HepG2 (cell line): ENCODE results near the gene CISD3. TPM values are rescaled to one million over a fixed set of nuclear protein-coding genes. Genes with fewer than 3 reads are reported as not detected.

ENCODE experiments used
- ATF4 ChIP-seq, 2 experiments: fragments of 450-650 bp in 1 of 2; sonication (generic) in 1 of 2; formaldehyde crosslinking; IDR thresholded peaks; 2 replicates each; pipeline versions ENCODE4 v1.5.0 to v1.8.0; 2020 to 2022; ENCODE audit warnings: mild to moderate bottlenecking in 1 of 2, missing genetic modification reagents in 1 of 2
- GRHL1 ChIP-seq: sonication (generic); formaldehyde crosslinking; conservative IDR thresholded peaks from 2 replicates; pipeline ENCODE4 v1.8.0; 2022; ENCODE audit warnings: missing genetic modification reagents
- HIC2 ChIP-seq: sonication (generic); formaldehyde crosslinking; IDR thresholded peaks from 2 replicates; pipeline ENCODE4 v1.9.0; 2022; ENCODE audit warnings: low read depth, missing genetic modification reagents
- HNF4A ChIP-seq: sonication (generic); formaldehyde crosslinking; IDR thresholded peaks from 2 replicates; pipeline ENCODE4 v1.4.0; 2020; ENCODE audit warnings: missing genetic modification reagents
- IRX3 ChIP-seq: sonication (generic); formaldehyde crosslinking; IDR thresholded peaks from 2 replicates; pipeline ENCODE4 v1.8.1; 2023; ENCODE audit warnings: mild to moderate bottlenecking, low read depth, missing genetic modification reagents, borderline replicate concordance
- KDM3A ChIP-seq: IDR thresholded peaks from 2 replicates; pipeline ENCODE4 v1.6.1; 2018; ENCODE audit warnings: low read depth, missing compliant biosample characterization
- MED1 ChIP-seq: sonication (generic); formaldehyde crosslinking; IDR thresholded peaks from 2 replicates; pipeline ENCODE4 v1.4.0; 2020; ENCODE audit warnings: missing genetic modification reagents
- MEIS2 ChIP-seq: sonication (generic); formaldehyde crosslinking; IDR thresholded peaks from 2 replicates; pipeline ENCODE4 v1.9.0; 2021; ENCODE audit warnings: mild to moderate bottlenecking, missing genetic modification reagents
- RXRB ChIP-seq: IDR thresholded peaks from 2 replicates; pipeline ENCODE4 v1.6.1; 2016; ENCODE audit warnings: borderline replicate concordance, missing genetic modification reagents, missing compliant biosample characterization
- ZFP1 ChIP-seq: IDR thresholded peaks from 2 replicates; pipeline ENCODE4 v1.6.1; 2016
- ZNF276 ChIP-seq: sonication (generic); formaldehyde crosslinking; IDR thresholded peaks from 2 replicates; pipeline ENCODE4 v1.4.0; 2020; ENCODE audit warnings: mild to moderate bottlenecking, low read depth, missing genetic modification reagents
- ZNF430 ChIP-seq: sonication (generic); formaldehyde crosslinking; IDR thresholded peaks from 2 replicates; pipeline ENCODE4 v1.9.0; 2021; ENCODE audit warnings: mild to moderate bottlenecking, missing genetic modification reagents
- ZNF83 ChIP-seq: sonication (generic); formaldehyde crosslinking; IDR thresholded peaks from 2 replicates; pipeline ENCODE4 v1.4.0; 2020; ENCODE audit warnings: missing genetic modification reagents, mild to moderate bottlenecking, borderline replicate concordance
- ZNF891 ChIP-seq: sonication (generic); formaldehyde crosslinking; IDR thresholded peaks from 2 replicates; pipeline ENCODE4 v1.5.0; 2020; ENCODE audit warnings: mild to moderate bottlenecking, missing genetic modification reagents
- ZSCAN31 ChIP-seq: sonication (generic); formaldehyde crosslinking; IDR thresholded peaks from 2 replicates; pipeline ENCODE4 v1.5.0; 2020; ENCODE audit warnings: low read depth, mild to moderate bottlenecking, missing genetic modification reagents
- polyA plus RNA-seq, 8 experiments: library from polyadenylated mRNA; depleted of rRNA in 3 of 8; stranded (reverse) in 7 of 8; unstranded in 1 of 8; fragments of >200 nt; fragmentation: Illumina TruSeq in 4 of 8; extraction: Trizol in 4 of 8; gene quantifications; 2 replicates each; pipeline versions ENCODE4 v1.2.1 to v1.2.3, GENCODE V29; 2011 to 2016; ENCODE audit warnings: low read depth in 4 of 8, missing spikeins in 1 of 8, mixed read lengths in 1 of 8; ENCODE audit not compliant: insufficient read depth in 1 of 8
- total RNA-seq, 5 experiments: library from RNA; depleted of rRNA; stranded (reverse); fragments of >200 nt; fragmentation: Illumina TruSeq; extraction: Trizol; gene quantifications; 2 replicates each; pipeline ENCODE4 v1.2.3, GENCODE V29; 2016; ENCODE audit warnings: low read depth in 1 of 5
- TF ChIP-seq, protein P1 (sequence below): sonication (generic); formaldehyde crosslinking; IDR thresholded peaks from 2 replicates; pipeline ENCODE4 v1.4.0; 2020; ENCODE audit warnings: missing genetic modification reagents, mild to moderate bottlenecking, borderline replicate concordance
- TF ChIP-seq, protein P2 (sequence below): sonication (generic); formaldehyde crosslinking; IDR thresholded peaks from 2 replicates; pipeline ENCODE4 v1.8.0; 2022; ENCODE audit warnings: mild to moderate bottlenecking, missing genetic modification reagents

Gene CISD3
- total and polyA plus RNA-seq, 2 of the 13 experiments (the other 11 are each of a cell fraction or from before 2014, with no cell fraction given), result 30.0 to 34.1 TPM

DNA sequence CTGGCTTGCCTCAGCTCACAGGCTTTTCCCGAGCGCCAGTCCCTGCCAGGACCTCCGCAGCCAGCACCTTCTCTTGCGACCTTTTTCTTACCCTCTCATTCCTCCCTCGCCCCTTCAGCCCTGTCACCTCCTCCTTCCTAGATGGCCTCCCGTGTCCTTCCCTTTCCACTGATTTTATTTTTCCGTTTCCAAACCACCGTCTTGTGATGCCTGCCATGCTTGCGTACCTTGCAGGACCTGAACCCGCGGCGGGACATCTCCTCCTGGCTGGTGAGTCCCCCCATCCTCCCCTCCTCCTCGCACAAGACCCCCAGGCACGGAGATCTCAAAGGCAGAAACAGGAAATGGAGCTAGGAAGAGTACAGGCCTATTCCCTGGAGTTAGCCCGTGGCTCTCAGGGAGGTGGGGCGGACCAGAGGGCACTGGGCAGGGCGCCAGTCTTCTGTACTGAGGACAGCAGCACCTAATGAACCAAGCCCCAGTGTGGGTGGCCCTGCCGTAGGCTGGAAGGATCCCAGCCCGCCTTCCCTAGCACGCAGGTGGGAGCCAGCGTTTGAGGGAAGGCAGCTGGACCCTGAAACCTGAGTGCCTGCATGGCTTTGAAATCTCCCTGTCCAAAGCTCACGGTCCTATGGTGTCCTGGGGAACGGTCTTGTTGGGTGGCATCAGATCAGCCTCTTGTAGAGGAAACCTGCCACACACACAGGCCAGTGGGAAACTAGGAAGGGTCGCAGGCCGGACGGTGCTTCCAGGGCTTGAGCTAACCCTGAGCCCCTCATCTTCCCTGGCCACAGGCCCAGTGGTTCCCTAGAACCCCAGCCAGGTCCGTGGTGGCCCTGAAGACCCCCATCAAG is 612 bp downstream of the CISD3 start (continued):
- peak; percentile 83; the same call in 1 of the 2 replicates for TF ChIP-seq HIC2 (CRISPR knock-in tag)
- TF ChIP-seq MED1 (CRISPR knock-in tag), result peak; percentile 77
- TF ChIP-seq, protein P1, sequence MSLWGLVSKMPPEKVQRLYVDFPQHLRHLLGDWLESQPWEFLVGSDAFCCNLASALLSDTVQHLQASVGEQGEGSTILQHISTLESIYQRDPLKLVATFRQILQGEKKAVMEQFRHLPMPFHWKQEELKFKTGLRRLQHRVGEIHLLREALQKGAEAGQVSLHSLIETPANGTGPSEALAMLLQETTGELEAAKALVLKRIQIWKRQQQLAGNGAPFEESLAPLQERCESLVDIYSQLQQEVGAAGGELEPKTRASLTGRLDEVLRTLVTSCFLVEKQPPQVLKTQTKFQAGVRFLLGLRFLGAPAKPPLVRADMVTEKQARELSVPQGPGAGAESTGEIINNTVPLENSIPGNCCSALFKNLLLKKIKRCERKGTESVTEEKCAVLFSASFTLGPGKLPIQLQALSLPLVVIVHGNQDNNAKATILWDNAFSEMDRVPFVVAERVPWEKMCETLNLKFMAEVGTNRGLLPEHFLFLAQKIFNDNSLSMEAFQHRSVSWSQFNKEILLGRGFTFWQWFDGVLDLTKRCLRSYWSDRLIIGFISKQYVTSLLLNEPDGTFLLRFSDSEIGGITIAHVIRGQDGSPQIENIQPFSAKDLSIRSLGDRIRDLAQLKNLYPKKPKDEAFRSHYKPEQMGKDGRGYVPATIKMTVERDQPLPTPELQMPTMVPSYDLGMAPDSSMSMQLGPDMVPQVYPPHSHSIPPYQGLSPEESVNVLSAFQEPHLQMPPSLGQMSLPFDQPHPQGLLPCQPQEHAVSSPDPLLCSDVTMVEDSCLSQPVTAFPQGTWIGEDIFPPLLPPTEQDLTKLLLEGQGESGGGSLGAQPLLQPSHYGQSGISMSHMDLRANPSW (CRISPR knock-in tag), result peak; percentile 67; the same call in 1 of the 2 replicates
- peak; percentile 40; the same call in 1 of the 2 replicates for TF ChIP-seq RXRB (CRISPR knock-in tag)
- peak; percentile 87; the same call in 1 of the 2 replicates for TF ChIP-seq ZNF276 (CRISPR knock-in tag)
- TF ChIP-seq HNF4A (CRISPR knock-in tag), result peak; percentile 78
- TF ChIP-seq ZNF891 (CRISPR knock-in tag), result peak; percentile 67
- TF ChIP-seq MEIS2 (CRISPR knock-in tag), result 0 out of 2 replicates have a peak, but pooled peaks have one; percentile 39
- TF ChIP-seq ZNF430, result no peak
- TF ChIP-seq, protein P2, sequence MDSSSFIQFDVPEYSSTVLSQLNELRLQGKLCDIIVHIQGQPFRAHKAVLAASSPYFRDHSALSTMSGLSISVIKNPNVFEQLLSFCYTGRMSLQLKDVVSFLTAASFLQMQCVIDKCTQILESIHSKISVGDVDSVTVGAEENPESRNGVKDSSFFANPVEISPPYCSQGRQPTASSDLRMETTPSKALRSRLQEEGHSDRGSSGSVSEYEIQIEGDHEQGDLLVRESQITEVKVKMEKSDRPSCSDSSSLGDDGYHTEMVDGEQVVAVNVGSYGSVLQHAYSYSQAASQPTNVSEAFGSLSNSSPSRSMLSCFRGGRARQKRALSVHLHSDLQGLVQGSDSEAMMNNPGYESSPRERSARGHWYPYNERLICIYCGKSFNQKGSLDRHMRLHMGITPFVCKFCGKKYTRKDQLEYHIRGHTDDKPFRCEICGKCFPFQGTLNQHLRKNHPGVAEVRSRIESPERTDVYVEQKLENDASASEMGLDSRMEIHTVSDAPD (CRISPR knock-in tag), result peak; percentile 53; the same call in 1 of the 2 replicates
- no peak for TF ChIP-seq GRHL1 (CRISPR knock-in tag)
- TF ChIP-seq IRX3 (CRISPR knock-in tag), result 0 out of 2 replicates have a peak, but pooled peaks have one; percentile 16
- TF ChIP-seq KDM3A (CRISPR knock-in tag), result peak; percentile 48; the same call in 1 of the 2 replicates
- TF ChIP-seq ZSCAN31 (CRISPR knock-in tag), result peak; percentile 95
- TF ChIP-seq ATF4 (CRISPR knock-in tag; IDR thresholded peaks at IDR 0.05), result no peak
- TF ChIP-seq ZNF83 (CRISPR knock-in tag), result 0 out of 2 replicates have a peak, but pooled peaks have one; percentile 82
- TF ChIP-seq ZFP1 (CRISPR knock-in tag), result 0 out of 2 replicates have a peak, but pooled peaks have one; percentile 51
